ENCODE measurements around the gene PSIP1. TPM values are rescaled to one million over a fixed set of nuclear protein-coding genes. Genes with fewer than 3 reads are reported as not detected.

The PSIP1 gene
- total and polyA plus RNA-seq, 2 experiments from 2014 or later, result 36.9 to 58.0 TPM

- Histone ChIP-seq H3K27ac (no peak overlapping the region), H3K9me2 (ENCODE audit: insufficient read depth) (no peaks in the 10 kb centered on the region), H4K20me1 (ENCODE audit: insufficient read depth) (no peaks in the 10 kb centered on the region), H3K4me3 (no peak overlapping the region), H3K36me3 (ENCODE audit: low read depth) (no peaks in the 10 kb centered on the region), H3K27me3 (replicated peaks; ENCODE audit: insufficient read depth) (no peaks in the 10 kb centered on the region), H2AFZ (no peak overlapping the region), H3K4me1 (ENCODE audit: insufficient read depth) (no peaks in the 10 kb centered on the region), H3K9ac (no peak overlapping the region), H3K9me3 (ENCODE audit: low read depth) (no peaks in the 10 kb centered on the region), H3K4me2 (ENCODE audit: unreplicated experiment) (no peak overlapping the region), H3F3A (ENCODE audit: insufficient read depth) (no peaks in the 10 kb centered on the region), H3K79me2 (ENCODE audit: insufficient read depth) (no peaks in the 10 kb centered on the region)
- no peak for TF ChIP-seq EZH2phosphoT487 (IDR thresholded peaks at IDR 0.05; ENCODE audit: insufficient read depth, low read depth)
- no peak for TF ChIP-seq EZH2 (IDR thresholded peaks at IDR 0.05; ENCODE audit: insufficient read depth, poor library complexity, severe bottlenecking)
- in situ Hi-C loops (cut with MboI), result no loop called here
- WGBS, 2 experiments (ENCODE audit: low coverage in 1 of 2, low lambda C conversion rate in 2 of 2, missing lambda C conversion rate in 2 of 2), result 83 to 88% methylated on average over 3 of the region's 3 CpGs
- DNase-seq, result no peak
Observed at GRCh38 chr9:15522130-15522755, 11.5 kb upstream of the PSIP1 start.

GRCh38 chr9:15521254-15521653, 10.5 kb upstream of the PSIP1 start:
- H3F3A ChIP-seq (ENCODE audit: insufficient read depth), result no peaks in the 10 kb centered on the region
- H3K4me2 ChIP-seq (ENCODE audit: unreplicated experiment), result no peak overlapping the region
- H3K9ac ChIP-seq, result no peak overlapping the region
- no peaks in the 10 kb centered on the region for H3K9me3 ChIP-seq (ENCODE audit: low read depth)
- H3K36me3 ChIP-seq (ENCODE audit: low read depth), result no peaks in the 10 kb centered on the region
- no peak for DNase-seq
- H3K27ac ChIP-seq, result no peak overlapping the region
- TF ChIP-seq EZH2phosphoT487 (IDR thresholded peaks at IDR 0.05; ENCODE audit: insufficient read depth, low read depth) (no peak), EZH2 (IDR thresholded peaks at IDR 0.05; ENCODE audit: insufficient read depth, poor library complexity, severe bottlenecking) (no peak)
- 56 to 63% methylated on average over 8 of the region's 8 CpGs for WGBS, 2 experiments (ENCODE audit: low coverage in 1 of 2, low lambda C conversion rate in 2 of 2, missing lambda C conversion rate in 2 of 2)
- H4K20me1 ChIP-seq (ENCODE audit: insufficient read depth), result no peaks in the 10 kb centered on the region
- no peak overlapping the region for H3K4me3 ChIP-seq
- in situ Hi-C loops (cut with MboI), result no loop called here
- no peaks in the 10 kb centered on the region for H3K9me2 ChIP-seq (ENCODE audit: insufficient read depth)
- no peaks in the 10 kb centered on the region for H3K4me1 ChIP-seq (ENCODE audit: insufficient read depth)
- H2AFZ ChIP-seq, result no peak overlapping the region
- no peaks in the 10 kb centered on the region for H3K79me2 ChIP-seq (ENCODE audit: insufficient read depth)
- H3K27me3 ChIP-seq (replicated peaks; ENCODE audit: insufficient read depth), result no peaks in the 10 kb centered on the region

DNA sequence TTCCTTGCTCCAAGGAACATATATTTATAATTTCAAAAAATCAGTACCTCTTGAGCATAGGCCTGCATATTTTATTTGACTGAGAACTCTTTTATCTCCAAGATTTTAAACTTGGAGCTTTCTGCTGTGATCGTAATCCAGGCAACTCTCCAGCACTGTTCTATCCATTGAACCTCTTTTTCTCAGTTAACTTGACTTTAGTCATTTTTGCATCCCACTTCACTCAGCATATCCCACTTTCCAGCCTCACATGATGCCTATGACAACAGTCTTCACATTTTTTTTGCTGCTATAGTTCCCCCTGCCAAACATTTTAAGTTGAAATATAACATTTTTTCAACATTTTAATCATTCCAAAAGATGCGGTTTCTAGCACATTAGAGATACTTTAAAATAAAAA, 9.1 kb upstream of the PSIP1 start:
- H3K36me3 ChIP-seq (ENCODE audit: low read depth), result no peaks in the 10 kb centered on the region
- TF ChIP-seq EZH2 (IDR thresholded peaks at IDR 0.05; ENCODE audit: insufficient read depth, poor library complexity, severe bottlenecking), result no peak
- TF ChIP-seq EZH2phosphoT487 (IDR thresholded peaks at IDR 0.05; ENCODE audit: insufficient read depth, low read depth), result no peak
- no peaks in the 10 kb centered on the region for H3F3A ChIP-seq (ENCODE audit: insufficient read depth)
- no peaks in the 10 kb centered on the region for H3K4me1 ChIP-seq (ENCODE audit: insufficient read depth)
- H3K9me2 ChIP-seq (ENCODE audit: insufficient read depth), result no peaks in the 10 kb centered on the region
- no peak overlapping the region for H3K4me2 ChIP-seq (ENCODE audit: unreplicated experiment)
- H3K4me3 ChIP-seq, result no peak overlapping the region
- H3K9me3 ChIP-seq (ENCODE audit: low read depth), result no peaks in the 10 kb centered on the region
- no peak for DNase-seq
- WGBS, 2 experiments (ENCODE audit: low coverage in 1 of 2, low lambda C conversion rate in 2 of 2, missing lambda C conversion rate in 2 of 2), result 90 to 94% methylated on average over 2 of the region's 2 CpGs
- H2AFZ ChIP-seq, result no peak overlapping the region
- in situ Hi-C loops (cut with MboI), result no loop called here
- no peaks in the 10 kb centered on the region for H3K27me3 ChIP-seq (replicated peaks; ENCODE audit: insufficient read depth)
- H4K20me1 ChIP-seq (ENCODE audit: insufficient read depth), result no peaks in the 10 kb centered on the region
- H3K79me2 ChIP-seq (ENCODE audit: insufficient read depth), result no peaks in the 10 kb centered on the region
- no peak overlapping the region for H3K9ac ChIP-seq
- no peak overlapping the region for H3K27ac ChIP-seq

DNA sequence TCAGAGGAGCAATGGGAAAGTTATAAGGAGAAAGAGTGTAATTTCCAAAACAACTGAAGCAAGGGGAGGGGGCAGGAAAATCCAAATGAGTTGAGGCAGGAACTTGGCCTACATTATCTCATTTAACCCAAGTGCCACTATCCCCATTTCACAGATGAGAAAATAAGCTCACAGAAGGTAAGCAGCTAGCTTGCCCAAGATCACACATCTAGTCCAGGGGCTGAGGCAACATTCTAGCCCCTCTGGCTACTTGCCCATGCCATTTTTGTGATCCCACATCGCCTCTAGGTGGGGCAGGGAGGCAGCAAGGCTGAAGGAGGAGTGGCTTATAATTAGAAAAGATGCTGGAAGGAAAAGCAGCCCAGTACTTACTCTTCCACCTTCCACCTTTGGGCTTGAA, 2.6 kb upstream of the PSIP1 start:
- H3K4me1 ChIP-seq (ENCODE audit: insufficient read depth), result peaks cover 12% of the 10 kb centered on the region; the same call in 1 of the 2 replicates
- H4K20me1 ChIP-seq (ENCODE audit: insufficient read depth), result no peaks in the 10 kb centered on the region
- H3K36me3 ChIP-seq (ENCODE audit: low read depth), result no peaks in the 10 kb centered on the region
- DNase-seq, result peak; percentile 57
- H3K4me2 ChIP-seq (ENCODE audit: unreplicated experiment), result no peak overlapping the region
- H3K27me3 ChIP-seq (replicated peaks; ENCODE audit: insufficient read depth), result no peaks in the 10 kb centered on the region
- H3K4me3 ChIP-seq, result no peak overlapping the region
- H3K9me3 ChIP-seq (ENCODE audit: low read depth), result no peaks in the 10 kb centered on the region
- no peaks in the 10 kb centered on the region for H3K9me2 ChIP-seq (ENCODE audit: insufficient read depth)
- H3K9ac ChIP-seq, result no peak overlapping the region
- no peak for TF ChIP-seq EZH2 (IDR thresholded peaks at IDR 0.05; ENCODE audit: insufficient read depth, poor library complexity, severe bottlenecking)
- no peak for TF ChIP-seq EZH2phosphoT487 (IDR thresholded peaks at IDR 0.05; ENCODE audit: insufficient read depth, low read depth)
- H2AFZ ChIP-seq, result no peak overlapping the region
- peaks cover 18% of the 10 kb centered on the region for H3K79me2 ChIP-seq (ENCODE audit: insufficient read depth)
- WGBS, 2 experiments (ENCODE audit: low coverage in 1 of 2, low lambda C conversion rate in 2 of 2, missing lambda C conversion rate in 2 of 2), result 0 to 10% methylated on average over 1 of the region's 1 CpG
- in situ Hi-C loops (cut with MboI), result no loop called here
- no peak overlapping the region for H3K27ac ChIP-seq
- H3F3A ChIP-seq (ENCODE audit: insufficient read depth), result peaks cover 9% of the 10 kb centered on the region; the same call in 1 of the 2 replicates
